ENCODE results near the gene TRAF2. TPM values are rescaled to one million over a fixed set of nuclear protein-coding genes. Genes with fewer than 3 reads are reported as not detected.

Gene TRAF2
- total RNA-seq, 2 experiments from 2014 or later: 10.6 to 11.6 TPM

- intact Hi-C loops (cut with DNase I, micrococcal nuclease): no loop called here
- TF ChIP-seq, protein P1, sequence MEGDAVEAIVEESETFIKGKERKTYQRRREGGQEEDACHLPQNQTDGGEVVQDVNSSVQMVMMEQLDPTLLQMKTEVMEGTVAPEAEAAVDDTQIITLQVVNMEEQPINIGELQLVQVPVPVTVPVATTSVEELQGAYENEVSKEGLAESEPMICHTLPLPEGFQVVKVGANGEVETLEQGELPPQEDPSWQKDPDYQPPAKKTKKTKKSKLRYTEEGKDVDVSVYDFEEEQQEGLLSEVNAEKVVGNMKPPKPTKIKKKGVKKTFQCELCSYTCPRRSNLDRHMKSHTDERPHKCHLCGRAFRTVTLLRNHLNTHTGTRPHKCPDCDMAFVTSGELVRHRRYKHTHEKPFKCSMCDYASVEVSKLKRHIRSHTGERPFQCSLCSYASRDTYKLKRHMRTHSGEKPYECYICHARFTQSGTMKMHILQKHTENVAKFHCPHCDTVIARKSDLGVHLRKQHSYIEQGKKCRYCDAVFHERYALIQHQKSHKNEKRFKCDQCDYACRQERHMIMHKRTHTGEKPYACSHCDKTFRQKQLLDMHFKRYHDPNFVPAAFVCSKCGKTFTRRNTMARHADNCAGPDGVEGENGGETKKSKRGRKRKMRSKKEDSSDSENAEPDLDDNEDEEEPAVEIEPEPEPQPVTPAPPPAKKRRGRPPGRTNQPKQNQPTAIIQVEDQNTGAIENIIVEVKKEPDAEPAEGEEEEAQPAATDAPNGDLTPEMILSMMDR (IDR thresholded peaks at IDR 0.05): no peak
- CTCF ChIA-PET: no interaction called here
- H3K4me3 ChIP-seq (ENCODE audit: low read length): no peak overlapping the region
- H3K4me3 Mint-ChIP-seq: no peak overlapping the region
- peaks cover 12% of the 10 kb centered on the region for H3K4me1 Mint-ChIP-seq (ENCODE audit: low read depth)
- peaks cover 36% of the 10 kb centered on the region for H3K4me1 ChIP-seq (ENCODE audit: insufficient read depth, low read length)
- H3K27ac Mint-ChIP-seq: no peak overlapping the region
- peaks cover 7% of the 10 kb centered on the region for H3K36me3 Mint-ChIP-seq (ENCODE audit: low read depth)
- no peaks in the 10 kb centered on the region for H3K27me3 ChIP-seq (ENCODE audit: control insufficient read depth in 1 of 2, insufficient read depth in 2 of 2, low read length in 2 of 2)
- POLR2A ChIA-PET: no interaction called here
- no peaks in the 10 kb centered on the region for H3K9me3 ChIP-seq (ENCODE audit: control insufficient read depth in 1 of 2, insufficient read depth in 1 of 2, low read length in 2 of 2)
- ATAC-seq (ENCODE audit: poor library complexity): no peak
- H3K27me3 Mint-ChIP-seq: no peaks in the 10 kb centered on the region
- no peaks in the 10 kb centered on the region for H3K9me3 Mint-ChIP-seq
- DNase-seq: no peak
- peaks cover 33% of the 10 kb centered on the region for H3K36me3 ChIP-seq (ENCODE audit: insufficient read depth, low read length)
- H3K27ac ChIP-seq (ENCODE audit: low read depth in 1 of 2, low read length in 2 of 2): no peak overlapping the region
Observed at GRCh38 chr9:136890661-136891060, 4.3 kb downstream of the TRAF2 start.

DNA sequence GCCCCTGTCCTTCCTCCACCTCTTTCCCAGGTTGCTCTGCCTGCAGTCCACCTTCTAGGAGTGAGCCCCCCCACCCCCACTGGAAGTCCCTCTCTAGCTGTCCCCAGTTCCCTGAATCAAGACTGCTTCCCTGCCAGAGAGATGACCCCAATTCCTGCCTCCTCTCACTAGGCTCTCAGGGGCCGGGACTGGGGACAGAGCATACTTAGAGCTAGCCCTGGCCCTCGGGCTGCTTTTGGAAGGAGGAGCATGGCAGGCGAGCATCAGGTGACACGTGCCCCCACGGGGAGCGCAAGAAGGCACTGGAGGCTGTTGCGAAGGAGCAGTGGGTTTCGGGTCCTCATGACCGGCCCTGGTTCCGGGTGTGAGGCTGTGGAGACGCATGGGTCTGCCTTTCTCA is 9.7 kb downstream of the TRAF2 start:
- H3K4me3 ChIP-seq (ENCODE audit: low read length): no peak overlapping the region
- peaks cover 25% of the 10 kb centered on the region for H3K36me3 Mint-ChIP-seq (ENCODE audit: low read depth)
- H3K27me3 Mint-ChIP-seq: no peaks in the 10 kb centered on the region
- peaks cover 13% of the 10 kb centered on the region for H3K4me1 Mint-ChIP-seq (ENCODE audit: low read depth)
- DNase-seq: no peak
- intact Hi-C loops (cut with DNase I, micrococcal nuclease): no loop called here
- POLR2A ChIA-PET: no interaction called here
- no peaks in the 10 kb centered on the region for H3K9me3 Mint-ChIP-seq
- no peak overlapping the region for H3K27ac ChIP-seq (ENCODE audit: low read depth in 1 of 2, low read length in 2 of 2)
- no peak for ATAC-seq (ENCODE audit: poor library complexity)
- TF ChIP-seq, protein P1 (IDR thresholded peaks at IDR 0.05): no peak
- no peaks in the 10 kb centered on the region for H3K27me3 ChIP-seq (ENCODE audit: control insufficient read depth in 1 of 2, insufficient read depth in 2 of 2, low read length in 2 of 2)
- CTCF ChIA-PET: no interaction called here
- peaks cover 42% of the 10 kb centered on the region for H3K36me3 ChIP-seq (ENCODE audit: insufficient read depth, low read length)
- H3K9me3 ChIP-seq (ENCODE audit: control insufficient read depth in 1 of 2, insufficient read depth in 1 of 2, low read length in 2 of 2): no peaks in the 10 kb centered on the region
- no peak overlapping the region for H3K27ac Mint-ChIP-seq
- peaks cover 18% of the 10 kb centered on the region for H3K4me1 ChIP-seq (ENCODE audit: insufficient read depth, low read length)
- no peak overlapping the region for H3K4me3 Mint-ChIP-seq

- no peak overlapping the region for H3K4me3 ChIP-seq (ENCODE audit: low read length)
- TF ChIP-seq, protein P1 (IDR thresholded peaks at IDR 0.05): no peak
- Mint-ChIP-seq H3K36me3 (ENCODE audit: low read depth) (peaks cover 37% of the 10 kb centered on the region), H3K9me3 (no peaks in the 10 kb centered on the region), H3K4me3 (no peak overlapping the region), H3K4me1 (ENCODE audit: low read depth) (peaks cover 39% of the 10 kb centered on the region), H3K27me3 (no peaks in the 10 kb centered on the region), H3K27ac (no peak overlapping the region)
- no peaks in the 10 kb centered on the region for H3K27me3 ChIP-seq (ENCODE audit: control insufficient read depth in 1 of 2, insufficient read depth in 2 of 2, low read length in 2 of 2)
- intact Hi-C loops (cut with DNase I, micrococcal nuclease): no loop called here
- DNase-seq: no peak
- H3K36me3 ChIP-seq (ENCODE audit: insufficient read depth, low read length): peaks cover 41% of the 10 kb centered on the region
- H3K27ac ChIP-seq (ENCODE audit: low read depth in 1 of 2, low read length in 2 of 2): no peak overlapping the region
- no peak for ATAC-seq (ENCODE audit: poor library complexity)
- H3K9me3 ChIP-seq (ENCODE audit: control insufficient read depth in 1 of 2, insufficient read depth in 1 of 2, low read length in 2 of 2): no peaks in the 10 kb centered on the region
- POLR2A ChIA-PET: no interaction called here
- H3K4me1 ChIP-seq (ENCODE audit: insufficient read depth, low read length): peaks cover 41% of the 10 kb centered on the region
- CTCF ChIA-PET: interaction anchor here (0.7 to 1.5 kb wide), 3 partner anchors 12 to 131 kb away, joined by 3 to 4 read pairs (median 3); partner anchors contain the start of genes AJM1 and TRAF2
Observed at GRCh38 chr9:136898483-136899100, 12.3 kb downstream of the TRAF2 start.

Data from CD4-positive, alpha-beta T cell (primary cell).